Astrocyte (in vitro differentiated cells and primary cell): ENCODE results near the gene HSPG2. TPM values are rescaled to one million over a fixed set of nuclear protein-coding genes. Genes with fewer than 3 reads are reported as not detected.

Experiments used
- DNase-seq: peaks from one replicate; pipeline ENCODE4 v3.0.0-alpha.2; 2010; ENCODE audit warnings: low read depth
- FAIRE-seq: peaks from 2 replicates; lab custom pipeline; 2011; peaks lifted over from hg19 to GRCh38; lab: Jason Lieb, UNC
- H2AFZ ChIP-seq: 2 replicates; pipeline ENCODE4 v1.6.0; 2012; ENCODE audit warnings: low read depth, low read length, inconsistent platforms
- H3K27ac ChIP-seq: 2 replicates; pipeline ENCODE4 v1.5.1; 2011; ENCODE audit warnings: low read depth, low read length, inconsistent platforms
- H3K27me3 ChIP-seq: 2 replicates; pipeline ENCODE4 v1.6.0; 2011; ENCODE audit warnings: low read length, inconsistent platforms; ENCODE audit not compliant: insufficient read depth
- H3K36me3 ChIP-seq: 2 replicates; pipeline ENCODE4 v1.5.1; 2011; ENCODE audit warnings: low read length, inconsistent platforms; ENCODE audit not compliant: insufficient read depth
- H3K4me1 ChIP-seq: 2 replicates; pipeline ENCODE4 v1.5.1; 2011; ENCODE audit warnings: low read length, inconsistent platforms; ENCODE audit not compliant: insufficient read depth
- H3K4me2 ChIP-seq: 2 replicates; pipeline ENCODE4 v1.6.0; 2012; ENCODE audit warnings: low read length, inconsistent platforms
- H3K4me3 ChIP-seq: 2 replicates; pipeline ENCODE4 v1.5.1; 2011; ENCODE audit warnings: low read depth, mild to moderate bottlenecking, low read length, inconsistent platforms; ENCODE audit not compliant: insufficient read depth
- H3K79me2 ChIP-seq: 2 replicates; pipeline ENCODE4 v1.6.0; 2012; ENCODE audit warnings: mild to moderate bottlenecking, low read length, inconsistent platforms; ENCODE audit not compliant: insufficient read depth
- H3K9ac ChIP-seq: 2 replicates; pipeline ENCODE4 v1.6.0; 2012; ENCODE audit warnings: mild to moderate bottlenecking, low read length, inconsistent platforms
- H3K9me3 ChIP-seq: 2 replicates; pipeline ENCODE4 v1.5.1; 2012; ENCODE audit warnings: low read depth, mild to moderate bottlenecking, low read length, inconsistent platforms; ENCODE audit not compliant: insufficient read depth
- H4K20me1 ChIP-seq: 2 replicates; pipeline ENCODE4 v1.6.0; 2012; ENCODE audit warnings: low read length, inconsistent platforms; ENCODE audit not compliant: insufficient read depth
- H3K27ac Mint-ChIP-seq: one replicate; pipeline ENCODE4 v1.8.0; 2021; ENCODE audit warnings: mild to moderate bottlenecking, mixed read lengths; ENCODE audit not compliant: unreplicated experiment
- H3K27me3 Mint-ChIP-seq: one replicate; pipeline ENCODE4 v1.8.0; 2021; ENCODE audit warnings: low read depth, mixed read lengths; ENCODE audit not compliant: unreplicated experiment
- H3K36me3 Mint-ChIP-seq: one replicate; pipeline ENCODE4 v1.8.0; 2021; ENCODE audit warnings: low read depth, mixed read lengths; ENCODE audit not compliant: unreplicated experiment
- H3K4me1 Mint-ChIP-seq: one replicate; pipeline ENCODE4 v1.8.0; 2021; ENCODE audit warnings: low read depth, mixed read lengths; ENCODE audit not compliant: unreplicated experiment
- H3K4me3 Mint-ChIP-seq: one replicate; pipeline ENCODE4 v1.8.0; 2021; ENCODE audit warnings: mild to moderate bottlenecking, moderate library complexity, mixed read lengths; ENCODE audit not compliant: unreplicated experiment
- H3K9me3 Mint-ChIP-seq: one replicate; pipeline ENCODE4 v1.8.0; 2021; ENCODE audit warnings: mild to moderate bottlenecking, mixed read lengths; ENCODE audit not compliant: unreplicated experiment
- EZH2 ChIP-seq: IDR thresholded peaks from 2 replicates; pipeline ENCODE4 v1.6.1; 2012; ENCODE audit warnings: mild to moderate bottlenecking, low read length, inconsistent platforms; ENCODE audit not compliant: insufficient read depth
- total RNA-seq: library from RNA; stranded (reverse); gene quantifications from 2 replicates; pipeline ENCODE4 v1.2.1, GENCODE V29; 2021
- TF ChIP-seq, protein P1 (sequence below): IDR thresholded peaks from 2 replicates; pipeline ENCODE4 v1.5.1; 2011; ENCODE audit warnings: low read depth, mild to moderate bottlenecking, inconsistent platforms, low read length, moderate library complexity; ENCODE audit not compliant: insufficient read depth

Gene HSPG2
- total RNA-seq, 1 donor from 2014 or later, result 249 TPM

DNA sequence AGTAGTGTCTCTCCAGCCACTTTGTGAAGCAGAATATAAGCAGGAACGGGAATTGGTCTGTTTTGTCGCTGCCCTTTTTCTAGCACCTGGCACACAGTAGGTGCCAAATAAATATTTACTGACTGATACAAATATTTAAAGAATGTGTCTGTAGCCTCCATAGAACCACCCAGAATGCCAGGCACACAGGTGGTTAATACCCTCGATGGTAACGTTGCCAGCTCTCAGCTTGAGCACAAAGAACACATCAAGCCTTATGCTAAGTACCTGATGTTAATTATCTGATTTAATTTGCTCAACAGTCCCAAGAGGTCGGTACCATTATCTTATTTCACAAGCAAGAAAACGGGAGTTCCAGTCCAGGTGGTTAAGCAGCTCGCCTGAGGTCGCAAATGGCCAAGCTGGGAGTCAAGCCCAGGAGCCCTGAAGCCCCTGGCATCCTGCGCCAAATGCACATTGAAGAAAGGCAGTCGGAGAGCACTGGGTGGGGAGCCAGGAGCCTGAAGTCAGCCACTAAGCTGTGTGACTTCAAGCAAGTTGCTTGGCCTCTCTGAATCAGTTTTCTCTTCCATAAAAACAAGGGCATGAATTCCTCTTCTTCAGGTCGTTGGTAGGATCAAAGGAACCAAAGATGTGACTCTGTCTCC, 26.4 kb downstream of the HSPG2 start:
- H3K27ac ChIP-seq, result peak overlapping the region; percentile 44
- H3K4me1 ChIP-seq, result peaks cover 34% of the 10 kb centered on the region
- no peaks in the 10 kb centered on the region for H3K9me3 ChIP-seq
- H4K20me1 ChIP-seq, result peaks cover 28% of the 10 kb centered on the region
- no peak for DNase-seq
- peak overlapping the region; percentile 31 for H3K4me2 ChIP-seq
- H3K4me1 Mint-ChIP-seq, result peaks cover 41% of the 10 kb centered on the region
- H3K27me3 ChIP-seq, result no peaks in the 10 kb centered on the region
- H3K36me3 Mint-ChIP-seq, result peaks cover 12% of the 10 kb centered on the region
- H3K9me3 Mint-ChIP-seq, result no peaks in the 10 kb centered on the region
- peak overlapping the region; percentile 67 for H3K27ac Mint-ChIP-seq
- peak overlapping the region; percentile 64 for H3K9ac ChIP-seq
- no peak overlapping the region for H3K4me3 ChIP-seq
- no peaks in the 10 kb centered on the region for H3K27me3 Mint-ChIP-seq
- peaks cover 46% of the 10 kb centered on the region for H3K79me2 ChIP-seq
- no peak for TF ChIP-seq EZH2
- TF ChIP-seq, protein P1, sequence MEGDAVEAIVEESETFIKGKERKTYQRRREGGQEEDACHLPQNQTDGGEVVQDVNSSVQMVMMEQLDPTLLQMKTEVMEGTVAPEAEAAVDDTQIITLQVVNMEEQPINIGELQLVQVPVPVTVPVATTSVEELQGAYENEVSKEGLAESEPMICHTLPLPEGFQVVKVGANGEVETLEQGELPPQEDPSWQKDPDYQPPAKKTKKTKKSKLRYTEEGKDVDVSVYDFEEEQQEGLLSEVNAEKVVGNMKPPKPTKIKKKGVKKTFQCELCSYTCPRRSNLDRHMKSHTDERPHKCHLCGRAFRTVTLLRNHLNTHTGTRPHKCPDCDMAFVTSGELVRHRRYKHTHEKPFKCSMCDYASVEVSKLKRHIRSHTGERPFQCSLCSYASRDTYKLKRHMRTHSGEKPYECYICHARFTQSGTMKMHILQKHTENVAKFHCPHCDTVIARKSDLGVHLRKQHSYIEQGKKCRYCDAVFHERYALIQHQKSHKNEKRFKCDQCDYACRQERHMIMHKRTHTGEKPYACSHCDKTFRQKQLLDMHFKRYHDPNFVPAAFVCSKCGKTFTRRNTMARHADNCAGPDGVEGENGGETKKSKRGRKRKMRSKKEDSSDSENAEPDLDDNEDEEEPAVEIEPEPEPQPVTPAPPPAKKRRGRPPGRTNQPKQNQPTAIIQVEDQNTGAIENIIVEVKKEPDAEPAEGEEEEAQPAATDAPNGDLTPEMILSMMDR, result no peak
- H2AFZ ChIP-seq, result no peak overlapping the region
- FAIRE-seq, result no peak
- H3K4me3 Mint-ChIP-seq, result peak overlapping the region; percentile 54
- H3K36me3 ChIP-seq, result no peaks in the 10 kb centered on the region

DNA sequence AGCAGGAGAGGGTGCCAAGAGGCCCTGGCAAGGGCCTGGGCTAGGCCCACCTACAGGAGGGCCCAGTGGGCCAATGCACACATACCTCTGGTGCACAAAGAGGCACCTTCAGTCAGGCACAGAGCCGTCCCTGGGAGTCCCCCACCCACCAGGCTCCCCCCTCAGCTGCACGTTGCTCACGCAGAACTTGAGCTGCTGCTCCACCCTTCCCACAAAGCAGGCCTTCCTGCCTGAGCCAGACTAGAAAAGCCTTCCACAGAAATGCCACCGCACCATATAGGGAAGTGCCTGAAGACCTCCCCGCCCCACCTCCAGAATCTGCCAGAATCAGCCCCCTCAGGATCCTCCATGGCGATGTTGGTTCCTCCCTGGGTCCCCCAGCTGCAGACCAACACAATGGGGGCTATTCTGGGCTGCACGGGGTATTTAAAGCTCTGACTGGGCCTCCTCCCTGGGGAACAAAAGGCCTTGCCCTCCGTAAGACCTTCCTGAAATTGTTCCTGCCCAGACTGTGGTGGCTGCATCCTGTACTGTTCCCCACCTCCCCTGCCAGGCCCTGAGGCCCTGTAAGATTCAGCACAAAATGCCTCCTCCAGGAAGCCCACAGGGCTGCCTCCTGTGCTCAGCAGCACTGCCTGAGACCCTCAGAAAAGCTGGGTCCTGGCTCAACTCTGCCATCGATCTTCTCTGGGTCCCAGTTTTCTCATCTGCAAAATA, 27.2 kb downstream of the HSPG2 start:
- Mint-ChIP-seq H3K36me3 (peaks cover 12% of the 10 kb centered on the region), H3K4me1 (peaks cover 39% of the 10 kb centered on the region), H3K9me3 (no peaks in the 10 kb centered on the region), H3K27me3 (no peaks in the 10 kb centered on the region), H3K27ac (peak overlapping the region; percentile 84), H3K4me3 (no peak overlapping the region)
- Histone ChIP-seq H3K9ac (peak overlapping the region; percentile 64), H3K4me3 (no peak overlapping the region), H2AFZ (peak overlapping the region; percentile 30), H3K27ac (peak overlapping the region; percentile 44), H3K9me3 (no peaks in the 10 kb centered on the region), H3K27me3 (no peaks in the 10 kb centered on the region), H3K4me1 (peaks cover 32% of the 10 kb centered on the region), H3K79me2 (peaks cover 45% of the 10 kb centered on the region), H3K36me3 (no peaks in the 10 kb centered on the region), H3K4me2 (peak overlapping the region; percentile 31), H4K20me1 (peaks cover 26% of the 10 kb centered on the region)
- FAIRE-seq, result no peak
- DNase-seq, result peak; percentile 80
- TF ChIP-seq, protein P1, result no peak
- no peak for TF ChIP-seq EZH2
